PC-3 (cell line): ENCODE data around the gene MFNG. TPM values are rescaled to one million over a fixed set of nuclear protein-coding genes. Genes with fewer than 3 reads are reported as not detected.

Source experiments
- ATAC-seq: fragments of 200-7000 bp; cut with Tn5 transposase; 2 replicates; pipeline ENCODE4 v1.9.1; 2020; ENCODE audit warnings: mild to moderate bottlenecking, moderate library complexity
- BruUV-seq: library from RNA; stranded (reverse); fragments of 400-500 nt; replicated peaks from 2 replicates; lab custom pipeline; 2021; lab: Mats Ljungman, UMichigan
- CTCF ChIA-PET: fragments of 300-600 bp; sonication (Branson Sonifier 250); formaldehyde crosslinking; loops from one replicate; lab custom pipeline; 2022; ENCODE audit warnings: antibody characterized with exemption; lab: Charles Lee
- POLR2A ChIA-PET: fragments of 300-600 bp; sonication (Branson Sonifier 250); formaldehyde crosslinking; loops from one replicate; lab custom pipeline; 2022; ENCODE audit warnings: antibody characterized with exemption; ENCODE audit not compliant: unreplicated experiment; lab: Charles Lee
- DNase-seq: peaks from one replicate; pipeline ENCODE4 v3.0.0-alpha.2; 2015
- H2AFZ ChIP-seq: fragments of 300-600 bp; sonication (generic); 2 replicates; pipeline ENCODE4 v1.6.0; 2016; ENCODE audit warnings: antibody characterized with exemption, low read length
- H3F3A ChIP-seq: fragments of 300-600 bp; sonication (generic); one replicate; pipeline ENCODE4 v1.6.0; 2017; ENCODE audit warnings: antibody characterized with exemption, low read length, control low read depth, mild to moderate bottlenecking; ENCODE audit not compliant: unreplicated experiment
- H3K27ac ChIP-seq: fragments of 300-600 bp; sonication (generic); 2 replicates; pipeline ENCODE4 v1.5.1; 2016; ENCODE audit warnings: mild to moderate bottlenecking, low read length
- H3K27me3 ChIP-seq: fragments of 300-600 bp; sonication (generic); 2 replicates; pipeline ENCODE4 v1.6.1; 2016; ENCODE audit warnings: low read length, mixed read lengths
- H3K36me3 ChIP-seq: fragments of 300-600 bp; sonication (generic); 2 replicates; pipeline ENCODE4 v1.6.1; 2016; ENCODE audit warnings: low read depth, mixed run types, low read length, mixed read lengths
- H3K4me1 ChIP-seq: fragments of 300-600 bp; sonication (generic); 2 replicates; pipeline ENCODE4 v1.5.1; 2016; ENCODE audit warnings: low read length; ENCODE audit not compliant: insufficient read depth
- H3K4me2 ChIP-seq: fragments of 300-600 bp; sonication (generic); 2 replicates; pipeline ENCODE4 v1.6.0; 2016; ENCODE audit warnings: low read length
- H3K4me3 ChIP-seq: fragments of 300-600 bp; sonication (generic); 2 replicates; pipeline ENCODE4 v1.5.1; 2016; ENCODE audit warnings: mild to moderate bottlenecking, low read length, mixed read lengths
- H3K79me2 ChIP-seq: fragments of 300-600 bp; sonication (generic); 2 replicates; pipeline ENCODE4 v1.6.1; 2017; ENCODE audit warnings: low read length, mixed read lengths
- H3K9ac ChIP-seq: fragments of 300-600 bp; sonication (generic); 2 replicates; pipeline ENCODE4 v1.6.0; 2016; ENCODE audit warnings: mild to moderate bottlenecking, low read length
- H3K9me2 ChIP-seq: fragments of 300-600 bp; sonication (generic); replicated peaks from 2 replicates; pipeline ENCODE4 v1.6.1; 2016; ENCODE audit warnings: mixed run types, low read length, mixed read lengths
- H3K9me3 ChIP-seq: fragments of 300-600 bp; sonication (generic); 2 replicates; pipeline ENCODE4 v1.6.1; 2016; ENCODE audit warnings: low read length, mixed read lengths
- H4K20me1 ChIP-seq: fragments of 300-600 bp; sonication (generic); 2 replicates; pipeline ENCODE4 v1.6.1; 2016; ENCODE audit warnings: low read length, mixed read lengths
- EZH2 ChIP-seq: fragments of 300-600 bp; sonication (generic); IDR thresholded peaks from one replicate; pipeline ENCODE4 v1.6.1; 2017; ENCODE audit warnings: antibody characterized with exemption, mild to moderate bottlenecking, low read length; ENCODE audit not compliant: unreplicated experiment
- EZH2phosphoT487 ChIP-seq: fragments of 300-600 bp; sonication (generic); IDR thresholded peaks from 2 replicates; pipeline ENCODE4 v1.6.1; 2018; ENCODE audit warnings: mild to moderate bottlenecking, antibody characterized with exemption, low read length, borderline replicate concordance
- intact Hi-C: fragments of 100-400 bp; cut with micrococcal nuclease; formaldehyde crosslinking; loops from 2 replicates; pipeline ENCODE4 v1.9.0; 2023
- total RNA-seq: library from RNA; depleted of rRNA; stranded (reverse); fragments of >200 nt; gene quantifications from 2 replicates; pipeline ENCODE4 v1.2.3, GENCODE V29; 2014
- TF ChIP-seq, protein P1 (sequence below): fragments of 300-600 bp; sonication (generic); conservative IDR thresholded peaks from 2 replicates; pipeline ENCODE4 v1.5.1; 2017; ENCODE audit warnings: antibody characterized with exemption, low read depth, mild to moderate bottlenecking, low read length

The MFNG gene
- total RNA-seq, 1 experiment from 2014 or later, result 1.7 TPM

DNA sequence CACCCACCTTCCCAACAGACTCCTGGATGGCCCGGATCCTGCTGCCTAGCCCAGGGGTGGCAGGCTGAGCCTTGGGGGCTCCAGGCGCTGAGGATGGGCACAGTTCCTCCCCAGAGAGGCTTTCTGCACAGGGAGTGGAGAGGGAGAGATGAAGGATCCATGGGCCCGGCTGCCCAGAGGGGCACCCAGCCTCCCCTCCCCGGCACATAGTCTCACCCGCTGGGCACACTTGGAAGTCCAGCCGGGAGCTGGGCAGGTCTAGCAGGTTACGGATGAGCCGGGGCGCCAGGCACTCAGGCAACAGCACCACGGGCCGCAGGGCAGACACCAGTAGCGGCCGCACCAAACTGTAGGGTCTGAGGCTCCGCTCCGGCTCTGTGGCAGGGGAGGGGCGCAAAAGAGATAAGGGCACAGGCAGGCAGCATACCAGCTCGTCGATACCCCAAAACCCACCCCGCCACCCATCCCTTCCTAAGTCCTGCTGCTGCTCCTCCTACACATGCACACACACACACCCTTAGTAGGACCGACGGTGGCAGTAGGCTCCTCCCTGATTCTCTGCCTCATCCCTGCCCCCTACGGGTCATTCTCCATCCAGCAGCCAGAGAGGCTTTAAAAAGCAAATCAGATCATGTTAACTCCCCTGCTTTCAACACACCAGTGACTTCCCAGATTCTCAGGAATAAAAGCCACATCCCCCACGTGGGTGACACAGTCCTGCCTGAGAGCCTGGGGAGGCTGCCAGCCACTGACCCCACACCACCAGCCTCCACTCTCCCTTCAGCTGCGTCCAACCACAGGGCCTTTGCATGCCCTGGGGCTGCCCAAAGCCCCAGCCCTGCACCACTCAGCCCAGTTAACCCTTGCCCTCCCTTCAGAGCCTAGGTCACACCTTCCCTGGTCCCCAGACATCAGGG, 6.5 kb upstream of the MFNG start:
- intact Hi-C loops, result no loop called here
- ChIA-PET CTCF (no interaction called here), POLR2A (no interaction called here)
- Histone ChIP-seq H3K4me2 (no peak overlapping the region), H4K20me1 (no peaks in the 10 kb centered on the region), H3K4me1 (peaks cover 12% of the 10 kb centered on the region), H3K4me3 (no peak overlapping the region), H3K79me2 (no peaks in the 10 kb centered on the region), H3F3A (peaks cover under 1% of the 10 kb centered on the region), H3K9ac (no peak overlapping the region), H2AFZ (no peak overlapping the region), H3K27ac (no peak overlapping the region), H3K9me2 (no peaks in the 10 kb centered on the region), H3K9me3 (no peaks in the 10 kb centered on the region), H3K27me3 (no peaks in the 10 kb centered on the region), H3K36me3 (peaks cover 5% of the 10 kb centered on the region; the same call in 1 of the 2 replicates)
- DNase-seq, result peak; percentile 54
- no TSS peak for BruUV-seq
- TF ChIP-seq, protein P1, sequence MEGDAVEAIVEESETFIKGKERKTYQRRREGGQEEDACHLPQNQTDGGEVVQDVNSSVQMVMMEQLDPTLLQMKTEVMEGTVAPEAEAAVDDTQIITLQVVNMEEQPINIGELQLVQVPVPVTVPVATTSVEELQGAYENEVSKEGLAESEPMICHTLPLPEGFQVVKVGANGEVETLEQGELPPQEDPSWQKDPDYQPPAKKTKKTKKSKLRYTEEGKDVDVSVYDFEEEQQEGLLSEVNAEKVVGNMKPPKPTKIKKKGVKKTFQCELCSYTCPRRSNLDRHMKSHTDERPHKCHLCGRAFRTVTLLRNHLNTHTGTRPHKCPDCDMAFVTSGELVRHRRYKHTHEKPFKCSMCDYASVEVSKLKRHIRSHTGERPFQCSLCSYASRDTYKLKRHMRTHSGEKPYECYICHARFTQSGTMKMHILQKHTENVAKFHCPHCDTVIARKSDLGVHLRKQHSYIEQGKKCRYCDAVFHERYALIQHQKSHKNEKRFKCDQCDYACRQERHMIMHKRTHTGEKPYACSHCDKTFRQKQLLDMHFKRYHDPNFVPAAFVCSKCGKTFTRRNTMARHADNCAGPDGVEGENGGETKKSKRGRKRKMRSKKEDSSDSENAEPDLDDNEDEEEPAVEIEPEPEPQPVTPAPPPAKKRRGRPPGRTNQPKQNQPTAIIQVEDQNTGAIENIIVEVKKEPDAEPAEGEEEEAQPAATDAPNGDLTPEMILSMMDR, result peak; percentile 59
- no peak for TF ChIP-seq EZH2phosphoT487
- peak; percentile 18; the same call in 1 of the 2 replicates for ATAC-seq

DNA sequence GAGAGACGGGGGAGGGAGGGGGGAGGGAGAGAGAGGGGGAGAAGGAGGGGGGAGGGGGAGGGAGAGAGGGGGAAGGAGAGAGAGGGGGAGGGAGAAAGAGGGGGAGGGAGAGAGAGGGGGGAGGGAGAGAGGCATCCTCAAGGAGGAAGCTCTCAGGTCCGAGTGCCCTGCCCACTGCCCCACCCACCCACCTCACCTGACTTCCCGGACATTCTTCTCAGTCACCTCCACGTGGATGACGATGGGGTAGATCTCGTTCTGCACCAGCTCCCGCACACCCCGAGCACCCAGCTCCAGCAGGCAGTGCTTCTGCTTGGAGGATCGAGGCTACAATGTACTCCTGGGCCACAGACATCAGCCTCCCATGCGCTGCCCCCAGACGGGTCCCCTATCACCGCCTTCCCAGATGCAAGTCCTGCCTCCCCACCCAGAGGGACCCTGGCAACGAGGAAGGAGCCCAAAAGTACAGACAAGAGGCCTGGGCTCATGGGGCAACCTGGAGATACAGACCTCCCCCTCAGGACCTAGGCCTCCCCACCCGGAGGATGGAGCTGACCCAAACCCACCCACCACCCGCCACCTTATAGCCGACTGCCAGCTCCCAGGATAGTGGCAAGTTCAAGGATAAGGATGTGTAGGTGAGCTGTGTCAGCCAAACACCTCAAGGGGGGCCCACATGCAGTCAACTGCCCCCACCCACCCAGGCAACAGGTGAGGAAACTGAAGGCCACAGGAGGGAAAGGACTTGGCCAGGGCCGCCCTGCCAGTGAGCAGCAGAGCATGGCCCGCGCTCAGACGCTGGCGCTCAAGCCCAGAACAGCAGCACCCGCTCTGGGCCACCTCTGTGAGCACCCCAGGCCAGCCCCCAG, 5.6 kb upstream of the MFNG start:
- Histone ChIP-seq H3K27me3 (no peaks in the 10 kb centered on the region), H3K79me2 (no peaks in the 10 kb centered on the region), H3K4me2 (no peak overlapping the region), H3K4me1 (peaks cover 4% of the 10 kb centered on the region), H3K36me3 (peaks cover 5% of the 10 kb centered on the region; the same call in 1 of the 2 replicates), H4K20me1 (no peaks in the 10 kb centered on the region), H3K9me3 (no peaks in the 10 kb centered on the region), H3K9ac (no peak overlapping the region), H3K9me2 (no peaks in the 10 kb centered on the region), H3K27ac (no peak overlapping the region), H3F3A (no peaks in the 10 kb centered on the region), H3K4me3 (no peak overlapping the region), H2AFZ (no peak overlapping the region)
- ATAC-seq, result no peak
- intact Hi-C loops, result no loop called here
- BruUV-seq, result no TSS peak
- TF ChIP-seq EZH2phosphoT487 (no peak), EZH2 (no peak)
- TF ChIP-seq, protein P1, result no peak
- CTCF ChIA-PET, result no interaction called here
- POLR2A ChIA-PET, result no interaction called here
- DNase-seq, result no peak
